ENCODE data around the gene ZNF770.

ZNF770 gene

DNA sequence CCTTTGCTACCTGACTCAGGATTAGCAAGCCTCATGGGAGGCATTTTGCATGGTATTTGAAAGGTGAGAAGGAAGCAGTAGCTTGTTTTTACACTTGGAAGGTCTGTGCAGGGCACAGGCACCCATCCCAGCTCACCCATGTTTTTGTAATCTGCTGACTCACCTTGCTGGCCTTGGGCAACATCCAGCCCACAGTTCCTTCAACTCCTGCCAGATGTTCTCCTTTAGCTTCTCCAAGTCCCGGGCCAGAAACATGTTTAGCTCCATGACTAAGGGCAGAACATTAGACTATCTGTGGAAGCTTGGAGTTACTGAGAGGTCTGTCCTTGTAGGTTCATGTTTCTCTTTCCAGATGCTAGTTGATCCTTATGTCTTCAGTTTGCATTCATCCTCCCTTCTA, 12.4 kb upstream of the ZNF770 start:
- H3K4me1 ChIP-seq (ENCODE audit: control insufficient read depth, insufficient read depth, low read length, poor library complexity, severe bottlenecking): no peaks in the 10 kb centered on the region
- WGBS, 2 experiments (ENCODE audit: insufficient coverage in 2 of 2): 100% methylated on average over 1 of the region's 1 CpG; no CpG with 5 or more reads in 1 of the 2 experiments
- no peaks in the 10 kb centered on the region for H3K36me3 ChIP-seq (ENCODE audit: control insufficient read depth, insufficient read depth, low read length)
- H3K9me3 ChIP-seq (ENCODE audit: control insufficient read depth, low read length): no peaks in the 10 kb centered on the region
- no peak overlapping the region for H3K27ac ChIP-seq (ENCODE audit: low read depth, low read length, severe bottlenecking)
- no peak overlapping the region for H3K4me3 ChIP-seq (ENCODE audit: extremely low read depth, insufficient read depth, low read length, poor library complexity, severe bottlenecking)

- no peak overlapping the region for H3K4me3 ChIP-seq (ENCODE audit: extremely low read depth, insufficient read depth, low read length, poor library complexity, severe bottlenecking)
- no peak overlapping the region for H3K27ac ChIP-seq (ENCODE audit: low read depth, low read length, severe bottlenecking)
- H3K4me1 ChIP-seq (ENCODE audit: control insufficient read depth, insufficient read depth, low read length, poor library complexity, severe bottlenecking): no peaks in the 10 kb centered on the region
- H3K36me3 ChIP-seq (ENCODE audit: control insufficient read depth, insufficient read depth, low read length): no peaks in the 10 kb centered on the region
- 93 to 100% methylated on average over 1 to 2 of the region's 7 CpGs for WGBS, 2 experiments (ENCODE audit: insufficient coverage in 2 of 2)
- H3K9me3 ChIP-seq (ENCODE audit: control insufficient read depth, low read length): no peaks in the 10 kb centered on the region
Observed at GRCh38 chr15:34999906-35000305, 11.8 kb upstream of the ZNF770 start.

- no peaks in the 10 kb centered on the region for H3K4me1 ChIP-seq (ENCODE audit: control insufficient read depth, insufficient read depth, low read length, poor library complexity, severe bottlenecking)
- WGBS, 2 experiments (ENCODE audit: insufficient coverage in 2 of 2): no CpG with 5 or more reads among the region's 1 CpG
- no peaks in the 10 kb centered on the region for H3K9me3 ChIP-seq (ENCODE audit: control insufficient read depth, low read length)
- no peak overlapping the region for H3K4me3 ChIP-seq (ENCODE audit: extremely low read depth, insufficient read depth, low read length, poor library complexity, severe bottlenecking)
- H3K36me3 ChIP-seq (ENCODE audit: control insufficient read depth, insufficient read depth, low read length): no peaks in the 10 kb centered on the region
- H3K27ac ChIP-seq (ENCODE audit: low read depth, low read length, severe bottlenecking): no peak overlapping the region
Observed at GRCh38 chr15:34994925-34995324, 6.8 kb upstream of the ZNF770 start.

DNA sequence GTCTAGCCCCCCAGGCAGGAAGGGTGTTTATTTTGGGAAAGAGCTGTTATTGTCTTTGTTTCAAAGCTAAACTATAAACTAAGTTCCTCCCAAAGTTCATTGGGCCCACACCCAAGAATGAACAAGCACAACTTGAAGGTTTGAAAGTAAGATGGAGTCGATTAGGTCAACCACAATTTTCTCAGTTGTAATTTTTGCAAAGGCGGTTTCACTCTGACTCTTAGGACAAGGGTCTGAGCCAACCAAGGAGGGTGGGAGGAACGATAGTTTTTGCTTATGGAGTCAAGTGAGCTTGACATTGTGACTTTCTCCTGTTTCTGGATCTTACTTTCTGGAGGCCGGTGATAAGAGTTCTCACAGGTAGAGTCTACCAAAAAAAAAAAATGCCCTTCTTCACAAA, 5.8 kb upstream of the ZNF770 start:
- WGBS, 2 experiments (ENCODE audit: insufficient coverage in 2 of 2): 88 to 100% methylated on average over 1 to 4 of the region's 4 CpGs

DNA sequence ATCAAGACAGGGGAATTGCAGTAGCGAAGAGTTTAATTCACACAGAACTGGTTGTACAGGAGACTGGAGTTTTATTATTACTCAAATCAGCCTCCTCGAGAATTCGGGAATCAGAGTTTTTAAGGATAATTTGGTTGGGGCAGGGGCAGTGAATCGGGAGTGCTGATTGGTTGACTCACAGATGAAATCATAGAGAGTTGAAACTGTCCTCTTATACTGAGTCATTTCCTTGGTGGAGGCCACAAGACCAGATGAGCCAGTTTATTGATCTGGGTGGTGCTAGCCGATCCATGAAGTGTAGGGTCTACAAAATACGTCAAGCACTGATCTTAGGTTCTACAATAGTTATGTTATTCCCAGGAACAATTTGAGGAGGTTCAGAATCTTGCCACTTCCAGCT, 5.3 kb upstream of the ZNF770 start:
- Histone ChIP-seq H3K27ac (ENCODE audit: low read depth, low read length, severe bottlenecking) (no peak overlapping the region), H3K4me1 (ENCODE audit: control insufficient read depth, insufficient read depth, low read length, poor library complexity, severe bottlenecking) (no peaks in the 10 kb centered on the region)
- 83 to 100% methylated on average over 2 to 4 of the region's 6 CpGs for WGBS, 2 experiments (ENCODE audit: insufficient coverage in 2 of 2)

More for the DNA sequence above, 5.8 kb upstream of the ZNF770 start:
- no peak overlapping the region for H3K27ac ChIP-seq (ENCODE audit: low read depth, low read length, severe bottlenecking)
- no peaks in the 10 kb centered on the region for H3K9me3 ChIP-seq (ENCODE audit: control insufficient read depth, low read length)
- no peaks in the 10 kb centered on the region for H3K4me1 ChIP-seq (ENCODE audit: control insufficient read depth, insufficient read depth, low read length, poor library complexity, severe bottlenecking)
- H3K4me3 ChIP-seq (ENCODE audit: extremely low read depth, insufficient read depth, low read length, poor library complexity, severe bottlenecking): no peak overlapping the region
- H3K36me3 ChIP-seq (ENCODE audit: control insufficient read depth, insufficient read depth, low read length): no peaks in the 10 kb centered on the region

GRCh38 chr15:34987609-34988026, 469 bp downstream of the ZNF770 start:
- Histone ChIP-seq H3K27ac (ENCODE audit: low read depth, low read length, severe bottlenecking) (peak overlapping the region; percentile 86), H3K4me3 (ENCODE audit: extremely low read depth, insufficient read depth, low read length, poor library complexity, severe bottlenecking) (peak overlapping the region; percentile 92), H3K4me1 (ENCODE audit: control insufficient read depth, insufficient read depth, low read length, poor library complexity, severe bottlenecking) (no peaks in the 10 kb centered on the region), H3K36me3 (ENCODE audit: control insufficient read depth, insufficient read depth, low read length) (peaks cover 35% of the 10 kb centered on the region), H3K9me3 (ENCODE audit: control insufficient read depth, low read length) (no peaks in the 10 kb centered on the region)
- WGBS, 2 experiments (ENCODE audit: insufficient coverage in 2 of 2): 0% methylated on average over 6 to 7 of the region's 16 CpGs

More for the DNA sequence above, 5.3 kb upstream of the ZNF770 start:
- Histone ChIP-seq H3K4me3 (ENCODE audit: extremely low read depth, insufficient read depth, low read length, poor library complexity, severe bottlenecking) (no peak overlapping the region), H3K9me3 (ENCODE audit: control insufficient read depth, low read length) (no peaks in the 10 kb centered on the region), H3K36me3 (ENCODE audit: control insufficient read depth, insufficient read depth, low read length) (no peaks in the 10 kb centered on the region)

DNA sequence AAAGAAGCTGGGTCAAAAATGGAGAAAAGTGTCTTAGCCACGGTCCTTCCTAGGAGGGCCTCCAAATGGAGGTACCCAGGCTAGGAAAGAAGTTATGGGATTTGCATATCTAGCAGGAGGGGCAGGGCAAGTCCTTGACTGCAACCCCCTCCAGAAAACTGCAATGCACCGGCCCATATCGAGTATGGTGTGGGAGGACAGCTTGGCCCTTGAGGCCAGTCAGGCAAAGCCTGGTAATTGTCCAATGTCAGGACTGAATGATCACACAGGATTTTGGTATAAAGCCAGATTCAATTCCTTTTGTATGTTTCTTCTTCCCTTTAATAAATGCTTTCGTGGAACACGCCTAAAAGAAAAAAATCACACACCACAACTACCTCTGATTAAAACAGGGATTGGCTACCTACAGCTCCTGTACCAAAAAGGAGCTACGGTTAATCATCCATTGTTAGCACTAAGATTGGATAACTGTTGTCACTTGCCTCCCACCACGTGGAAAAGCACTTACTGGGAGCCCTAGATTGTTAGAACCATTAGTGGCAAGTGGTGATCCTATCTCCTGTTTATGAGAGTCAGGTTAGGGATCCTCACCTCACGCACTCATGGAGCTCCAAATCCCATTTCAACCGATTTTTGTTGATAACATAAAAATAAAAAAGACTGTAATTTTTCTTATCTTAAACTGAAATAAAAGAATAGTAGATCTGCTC, 1.2 kb downstream of the ZNF770 start:
- 8 to 30% methylated on average over 4 to 5 of the region's 9 CpGs for WGBS, 2 experiments (ENCODE audit: insufficient coverage in 2 of 2)
- Histone ChIP-seq H3K36me3 (ENCODE audit: control insufficient read depth, insufficient read depth, low read length) (peaks cover 42% of the 10 kb centered on the region), H3K27ac (ENCODE audit: low read depth, low read length, severe bottlenecking) (no peak overlapping the region), H3K4me3 (ENCODE audit: extremely low read depth, insufficient read depth, low read length, poor library complexity, severe bottlenecking) (peak overlapping the region; percentile 92), H3K9me3 (ENCODE audit: control insufficient read depth, low read length) (no peaks in the 10 kb centered on the region), H3K4me1 (ENCODE audit: control insufficient read depth, insufficient read depth, low read length, poor library complexity, severe bottlenecking) (no peaks in the 10 kb centered on the region)

DNA sequence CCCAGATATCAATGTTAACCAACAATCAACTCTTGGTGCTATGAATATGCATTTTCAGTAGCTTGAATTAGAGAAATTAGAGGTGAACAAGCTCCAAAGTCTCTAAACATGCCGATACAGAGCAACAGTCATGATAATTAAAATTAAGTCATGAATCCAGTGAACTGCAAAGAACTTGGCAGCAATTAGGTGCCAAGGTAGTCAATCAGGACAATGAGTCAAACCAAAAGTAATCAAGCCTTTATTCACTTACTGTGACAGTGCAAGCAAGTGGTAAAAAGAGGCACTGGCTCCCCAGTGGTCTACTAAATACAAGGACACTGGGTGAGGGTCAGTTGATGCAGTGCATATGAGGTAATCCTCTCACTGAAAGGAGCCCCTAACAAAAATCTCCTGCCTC, 1.8 kb downstream of the ZNF770 start:
- Histone ChIP-seq H3K4me1 (ENCODE audit: control insufficient read depth, insufficient read depth, low read length, poor library complexity, severe bottlenecking) (no peaks in the 10 kb centered on the region), H3K36me3 (ENCODE audit: control insufficient read depth, insufficient read depth, low read length) (peaks cover 48% of the 10 kb centered on the region), H3K27ac (ENCODE audit: low read depth, low read length, severe bottlenecking) (no peak overlapping the region), H3K9me3 (ENCODE audit: control insufficient read depth, low read length) (no peaks in the 10 kb centered on the region), H3K4me3 (ENCODE audit: extremely low read depth, insufficient read depth, low read length, poor library complexity, severe bottlenecking) (peak overlapping the region; percentile 92)
- 100% methylated on average over 1 of the region's 1 CpG for WGBS, 2 experiments (ENCODE audit: insufficient coverage in 2 of 2)

GRCh38 chr15:34984889-34985630, 3.0 kb downstream of the ZNF770 start:
- Histone ChIP-seq H3K4me1 (ENCODE audit: control insufficient read depth, insufficient read depth, low read length, poor library complexity, severe bottlenecking) (no peaks in the 10 kb centered on the region), H3K27ac (ENCODE audit: low read depth, low read length, severe bottlenecking) (no peak overlapping the region), H3K36me3 (ENCODE audit: control insufficient read depth, insufficient read depth, low read length) (peaks cover 54% of the 10 kb centered on the region), H3K4me3 (ENCODE audit: extremely low read depth, insufficient read depth, low read length, poor library complexity, severe bottlenecking) (no peak overlapping the region), H3K9me3 (ENCODE audit: control insufficient read depth, low read length) (no peaks in the 10 kb centered on the region)
- WGBS, 2 experiments (ENCODE audit: insufficient coverage in 2 of 2): 86 to 94% methylated on average over 6 to 7 of the region's 9 CpGs

- Histone ChIP-seq H3K4me1 (ENCODE audit: control insufficient read depth, insufficient read depth, low read length, poor library complexity, severe bottlenecking) (no peaks in the 10 kb centered on the region), H3K9me3 (ENCODE audit: control insufficient read depth, low read length) (no peaks in the 10 kb centered on the region), H3K4me3 (ENCODE audit: extremely low read depth, insufficient read depth, low read length, poor library complexity, severe bottlenecking) (no peak overlapping the region), H3K36me3 (ENCODE audit: control insufficient read depth, insufficient read depth, low read length) (peaks cover 22% of the 10 kb centered on the region), H3K27ac (ENCODE audit: low read depth, low read length, severe bottlenecking) (no peak overlapping the region)
- no CpG with 5 or more reads among the region's 2 CpGs for WGBS, 2 experiments (ENCODE audit: insufficient coverage in 2 of 2)
Observed at GRCh38 chr15:34976743-34977142, 11.3 kb downstream of the ZNF770 start.

GRCh38 chr15:34976073-34976472, 12.0 kb downstream of the ZNF770 start:
- Histone ChIP-seq H3K36me3 (ENCODE audit: control insufficient read depth, insufficient read depth, low read length) (peaks cover 15% of the 10 kb centered on the region), H3K27ac (ENCODE audit: low read depth, low read length, severe bottlenecking) (no peak overlapping the region), H3K4me3 (ENCODE audit: extremely low read depth, insufficient read depth, low read length, poor library complexity, severe bottlenecking) (no peak overlapping the region), H3K9me3 (ENCODE audit: control insufficient read depth, low read length) (no peaks in the 10 kb centered on the region), H3K4me1 (ENCODE audit: control insufficient read depth, insufficient read depth, low read length, poor library complexity, severe bottlenecking) (no peaks in the 10 kb centered on the region)
- 100% methylated on average over 2 of the region's 2 CpGs; no CpG with 5 or more reads in 1 of the 2 experiments for WGBS, 2 experiments (ENCODE audit: insufficient coverage in 2 of 2)
